CD4-positive, alpha-beta T cell treated with Interleukin-17A for 4 hours (primary cell): ENCODE data around the gene EEIG2.

Source experiments
- DNase-seq: peaks from one replicate; pipeline ENCODE4 v3.0.0-alpha.2; 2020; ENCODE audit warnings: mixed read lengths

EEIG2 gene

GRCh38 chr1:108551137-108551862 lies 8.6 kb upstream of the EEIG2 start:
- DNase-seq = no peak

- no peak for DNase-seq
Observed at GRCh38 chr1:108553905-108554304, 6.0 kb upstream of the EEIG2 start.

DNA sequence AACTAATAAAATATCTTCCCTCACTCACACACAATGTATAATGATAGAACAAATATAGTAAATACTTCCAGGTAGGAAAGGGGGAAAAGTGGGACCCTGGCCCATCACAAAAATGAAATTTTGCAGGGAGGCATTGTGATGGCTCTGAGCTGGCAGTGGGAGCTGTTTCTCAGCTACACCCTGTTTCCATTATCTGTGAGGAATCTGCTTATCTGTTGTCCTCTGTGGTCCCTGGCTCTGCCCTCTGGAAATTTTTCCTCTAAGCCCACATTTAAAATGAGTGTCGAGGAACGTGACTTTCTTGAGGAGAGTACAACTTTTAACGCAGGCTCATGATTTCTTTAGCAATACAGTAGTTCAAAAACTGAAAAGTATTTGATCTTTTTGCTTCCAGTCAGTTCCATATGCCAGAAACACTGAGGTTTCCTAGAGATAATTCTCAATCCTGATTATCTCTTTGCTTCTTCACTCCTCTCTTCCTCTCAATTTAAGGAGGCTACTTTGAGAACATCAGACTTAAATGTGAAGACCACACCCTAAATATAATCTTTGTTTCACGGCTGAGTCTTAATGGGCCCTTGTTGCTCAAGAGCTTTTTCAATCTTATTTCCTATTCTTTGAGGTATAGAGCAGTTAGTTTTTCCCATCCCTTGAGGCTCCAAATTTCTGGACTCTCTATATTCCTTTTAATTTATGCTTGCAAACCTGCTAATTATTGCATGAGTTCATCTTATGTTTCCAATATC lies 5.0 kb upstream of the EEIG2 start:
- DNase-seq = no peak

DNA sequence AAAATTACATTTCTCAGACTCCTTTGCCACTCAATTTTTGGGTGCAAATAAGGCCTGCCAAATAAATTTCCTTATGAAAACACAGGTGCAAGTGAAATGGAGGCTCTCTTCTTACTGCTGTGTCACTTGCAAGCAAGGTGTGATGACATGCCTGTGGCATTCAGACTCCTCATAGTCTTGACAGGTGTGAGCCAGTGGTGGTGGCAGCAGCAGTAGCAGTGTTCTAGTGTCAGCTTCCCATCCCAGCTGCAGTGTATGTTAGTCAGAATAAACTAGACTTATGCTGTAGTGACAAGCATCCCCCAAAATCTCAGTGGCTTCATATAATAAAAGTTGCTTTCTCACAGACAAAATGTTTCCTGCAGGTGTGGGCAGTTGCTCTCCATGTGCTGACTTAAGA lies 3.8 kb upstream of the EEIG2 start:
- DNase-seq = no peak

- DNase-seq = no peak
Observed at GRCh38 chr1:108556499-108556898, 3.4 kb upstream of the EEIG2 start.

DNA sequence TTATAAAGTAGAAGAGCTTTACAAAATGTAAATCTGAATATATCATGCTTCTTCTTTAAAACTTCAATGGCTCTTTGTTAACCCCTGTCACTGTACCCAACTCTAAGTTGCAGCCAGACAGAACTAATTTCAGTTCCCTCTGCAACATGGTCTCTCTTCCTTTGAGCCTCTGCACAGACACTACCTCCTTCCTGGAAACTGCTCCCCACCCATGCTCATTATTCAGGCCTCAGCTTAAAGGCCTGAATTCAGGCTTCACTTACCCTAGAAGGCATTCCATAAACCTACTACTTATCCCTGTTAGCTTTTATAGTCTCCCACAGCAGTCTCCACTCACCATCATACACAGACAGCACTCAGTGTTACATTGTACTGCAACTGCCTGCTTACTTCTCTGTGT lies 2.6 kb upstream of the EEIG2 start:
- no peak for DNase-seq

- DNase-seq = peak; percentile 47
Observed at GRCh38 chr1:108560189-108560873, 431 bp downstream of the EEIG2 start.

DNA sequence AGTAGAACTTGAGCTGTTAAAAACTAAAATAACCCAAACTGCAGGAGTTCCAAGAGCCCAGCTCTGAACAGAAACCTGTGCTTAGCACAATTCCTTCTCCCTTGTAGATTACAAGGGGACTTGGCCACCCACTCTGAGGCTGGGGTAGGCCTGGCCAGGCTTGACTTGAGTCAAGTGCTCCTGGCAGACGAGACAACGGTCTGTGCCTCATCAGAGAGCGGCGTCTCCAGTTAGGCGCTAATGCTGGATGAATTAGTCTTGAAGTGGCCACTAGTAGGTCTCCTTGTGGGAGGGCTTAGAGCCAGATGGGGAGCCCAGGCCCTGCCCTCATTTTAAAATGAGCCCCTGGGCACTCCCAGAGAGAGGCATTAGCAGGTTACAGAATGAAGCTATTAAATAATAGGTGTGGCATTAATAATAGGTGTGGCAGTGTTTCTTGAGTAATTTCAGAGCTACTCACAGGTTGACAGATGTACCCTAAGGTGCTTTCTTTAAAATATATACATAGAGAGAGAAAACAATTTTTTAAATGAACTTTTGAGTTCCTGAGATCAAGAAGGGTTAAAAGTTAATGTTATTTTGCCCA lies 1.1 kb downstream of the EEIG2 start:
- DNase-seq = peak; percentile 56

DNA sequence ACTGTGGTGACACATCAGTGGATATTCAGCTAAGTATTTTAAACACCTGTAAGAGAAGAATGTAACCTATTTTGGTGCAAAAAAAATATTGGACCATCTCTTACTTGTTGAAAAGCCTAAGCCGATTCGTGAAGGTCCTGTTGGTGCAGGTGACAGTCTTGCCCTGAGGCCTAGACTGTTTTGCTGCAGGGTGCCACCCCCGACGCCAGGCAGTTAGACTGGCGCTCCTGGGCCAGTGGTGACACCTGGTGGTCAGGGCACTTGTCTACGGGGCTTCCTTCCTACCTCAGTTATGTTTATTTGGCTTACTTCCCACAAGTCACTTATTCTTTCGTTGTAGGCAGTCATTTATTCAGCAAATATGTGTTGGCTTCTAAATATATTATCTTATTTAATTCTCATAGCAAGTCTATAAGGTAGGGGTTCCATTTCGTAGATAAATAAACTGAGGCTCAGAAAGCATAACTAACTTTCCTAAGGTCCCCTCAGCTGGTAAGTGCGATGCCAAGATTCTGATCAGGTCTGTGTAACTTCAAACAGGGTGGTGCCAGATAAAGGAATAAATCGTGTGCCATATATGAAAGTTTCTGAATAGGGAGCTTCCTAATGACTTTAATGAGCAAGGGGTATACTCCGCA lies 1.9 kb downstream of the EEIG2 start:
- peak; percentile 89 for DNase-seq

GRCh38 chr1:108563808-108564207 lies 3.9 kb downstream of the EEIG2 start:
- no peak for DNase-seq

GRCh38 chr1:108565081-108565480 lies 5.2 kb downstream of the EEIG2 start:
- DNase-seq = no peak

DNA sequence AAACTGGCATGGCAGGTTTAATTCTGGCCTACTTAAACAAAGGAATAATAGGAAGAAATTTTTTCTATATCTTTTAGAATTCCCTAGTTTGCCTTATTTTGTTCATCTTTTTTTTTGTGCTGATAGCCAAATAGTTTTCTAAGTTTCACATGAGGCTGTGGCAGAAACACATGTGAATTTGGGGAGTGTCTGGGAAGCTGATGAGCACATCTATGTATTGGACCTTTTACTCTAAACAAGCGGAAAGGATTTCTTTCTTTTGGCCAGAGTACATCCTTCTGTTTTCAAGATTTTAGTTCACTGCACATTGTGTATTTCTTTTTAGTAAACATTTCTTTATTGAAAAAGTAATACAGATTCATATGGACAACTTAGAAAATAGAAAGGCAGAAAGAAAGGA lies 5.6 kb downstream of the EEIG2 start:
- no peak for DNase-seq

GRCh38 chr1:108568589-108568988 lies 8.7 kb downstream of the EEIG2 start:
- DNase-seq = no peak

DNA sequence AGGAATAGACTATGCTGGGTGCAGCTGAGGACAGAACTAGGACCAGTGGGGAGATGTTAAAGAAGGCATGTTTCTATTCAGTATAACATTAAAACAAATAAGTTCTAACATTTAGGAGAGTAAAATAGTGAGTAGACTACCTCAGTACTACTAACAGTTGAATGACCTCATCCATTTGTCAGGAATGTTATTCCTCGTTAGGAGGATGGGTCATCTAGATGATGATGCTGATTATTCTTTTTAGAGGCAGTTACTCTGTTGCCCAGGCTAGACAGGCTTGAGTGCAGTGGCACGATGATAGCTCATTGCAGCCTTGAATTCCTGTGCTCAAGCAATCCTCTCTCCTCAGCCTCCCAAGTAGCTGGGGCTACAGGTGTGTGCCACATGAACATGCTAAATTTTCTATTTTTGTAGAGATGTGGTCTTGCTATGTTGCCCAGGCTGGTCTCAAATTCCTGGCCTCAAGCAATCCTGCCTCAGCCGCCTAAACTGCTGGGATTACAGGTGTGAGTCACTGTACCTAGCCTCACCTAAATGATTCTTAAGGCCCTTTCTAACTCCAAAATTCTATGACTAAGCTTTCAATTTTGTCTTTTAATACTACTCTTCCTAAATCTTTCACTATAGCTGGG lies 9.3 kb downstream of the EEIG2 start:
- no peak for DNase-seq

DNA sequence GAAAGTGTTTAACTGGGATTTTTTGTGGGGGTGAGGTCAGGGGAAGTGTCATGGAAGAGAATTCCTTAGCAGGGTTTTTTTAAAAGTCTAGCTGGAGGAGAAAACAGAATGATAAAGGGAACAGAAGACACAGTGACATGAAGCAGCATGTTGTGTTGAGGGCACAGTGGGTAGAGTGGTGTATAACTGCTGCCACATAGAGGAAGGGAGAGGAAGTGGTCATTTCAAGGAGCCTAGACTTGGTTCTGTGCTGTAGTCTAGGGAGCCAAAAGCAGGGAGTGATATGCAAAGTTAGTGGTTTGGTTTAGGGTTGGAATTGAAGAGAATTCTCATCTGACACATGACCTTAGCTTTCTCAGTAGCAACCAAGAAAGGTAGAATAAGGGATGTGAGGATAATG lies 10.2 kb downstream of the EEIG2 start:
- DNase-seq = peak; percentile 30

GRCh38 chr1:108570998-108571401 lies 11.1 kb downstream of the EEIG2 start:
- no peak for DNase-seq

DNA sequence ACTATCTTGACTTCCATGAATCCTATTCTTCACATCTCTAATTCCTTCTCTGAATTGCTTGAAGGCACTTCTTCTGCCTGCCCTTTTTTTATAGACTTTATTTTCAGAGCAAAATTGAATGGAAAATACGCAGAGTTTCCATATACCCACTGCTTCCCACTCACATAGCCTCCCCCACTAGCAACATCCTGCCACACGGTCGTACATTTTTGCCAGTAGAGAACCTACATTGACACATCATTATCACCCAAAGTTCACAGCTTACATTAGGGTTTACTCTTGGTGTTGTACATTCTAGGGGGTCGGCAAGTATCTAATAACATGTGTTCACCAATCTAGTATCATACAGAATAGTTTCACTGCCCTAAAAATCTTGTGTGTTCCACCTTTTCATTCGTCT lies 12.3 kb downstream of the EEIG2 start:
- no peak for DNase-seq

GRCh38 chr1:108573183-108573582 lies 13.3 kb downstream of the EEIG2 start:
- no peak for DNase-seq

GRCh38 chr1:108574008-108574407 lies 14.1 kb downstream of the EEIG2 start:
- DNase-seq = no peak

DNA sequence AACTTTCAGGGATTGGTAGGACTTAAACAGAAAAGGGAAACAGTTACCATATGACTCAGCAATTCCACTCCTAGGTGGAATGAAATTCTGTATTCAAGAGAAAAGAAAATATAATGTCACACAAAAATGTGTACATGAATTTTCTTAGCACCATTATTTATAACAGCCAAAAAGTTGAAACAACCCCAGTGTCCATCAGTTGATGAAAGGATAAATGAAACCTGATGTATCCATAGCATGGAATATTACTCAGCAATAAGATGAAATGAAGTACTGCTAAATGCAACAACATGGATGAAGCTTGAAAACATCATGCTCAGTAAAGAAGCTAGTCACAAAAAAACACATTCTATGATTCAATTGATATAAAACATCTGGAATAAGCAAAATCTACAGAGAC lies 15.5 kb downstream of the EEIG2 start:
- DNase-seq = no peak

DNA sequence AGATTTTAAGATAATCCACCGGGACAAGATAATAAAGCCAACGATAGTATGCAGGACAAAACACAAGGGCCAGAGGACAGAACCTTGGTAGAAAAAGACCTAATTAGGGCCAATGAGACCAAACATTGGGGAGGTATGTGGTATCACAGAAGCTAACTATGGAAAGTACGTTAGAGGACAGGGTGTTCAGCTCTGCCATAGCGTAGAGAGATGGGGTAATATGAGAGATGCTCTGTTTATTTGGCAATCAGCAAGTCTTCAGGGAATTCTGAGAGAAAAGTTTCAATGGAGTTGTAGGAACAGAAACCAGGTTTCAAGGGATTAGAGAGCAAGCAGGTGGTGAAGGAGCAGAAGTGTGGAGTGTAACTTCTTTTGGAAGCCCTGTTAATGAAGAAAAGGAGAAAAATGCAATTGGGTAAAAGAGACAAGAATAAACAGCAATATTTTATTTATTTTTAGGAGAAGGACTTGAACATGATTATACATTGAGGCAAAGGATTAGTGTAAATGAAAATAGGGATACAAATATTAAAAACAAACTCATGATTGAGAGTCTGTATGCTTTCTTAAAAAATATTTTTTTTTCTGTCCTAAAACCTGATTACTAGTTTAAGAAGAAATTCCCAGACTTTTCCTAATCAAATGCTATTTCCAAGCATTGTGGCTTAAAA lies 24.0 kb downstream of the EEIG2 start:
- no peak for DNase-seq

DNA sequence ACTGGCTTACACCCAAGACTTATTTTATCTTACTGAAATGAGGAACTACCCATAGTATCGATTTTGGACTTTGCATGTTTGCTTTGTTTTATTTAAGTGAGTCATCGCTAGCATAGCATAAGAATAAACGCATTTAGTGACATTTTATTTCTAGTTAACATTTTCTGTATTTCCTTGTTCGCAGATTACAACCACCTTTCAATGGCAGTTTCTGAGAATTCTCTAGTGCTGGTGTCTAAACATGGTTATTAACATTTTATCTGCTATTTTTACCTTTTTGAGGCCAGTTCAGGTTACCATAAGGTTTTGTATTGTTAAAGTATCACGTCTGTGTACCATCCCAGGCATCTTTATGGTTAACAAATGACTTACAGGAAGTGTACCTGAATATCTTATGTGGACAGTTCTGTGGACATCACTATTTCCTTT lies 24.5 kb downstream of the EEIG2 start:
- no peak for DNase-seq
